Esophagus squamous epithelium (tissue), 5 donors: ENCODE measurements around the gene RPF1. TPM values are rescaled to one million over a fixed set of nuclear protein-coding genes. Genes with fewer than 3 reads are reported as not detected.

Experiments
- DNase-seq: peaks from one replicate; lab custom pipeline; 2025; lab: John Stamatoyannopoulos, UW
- H3K27ac ChIP-seq, 4 donors: fragments of 200-600 bp; sonication (generic); one replicate each; pipeline ENCODE4 v1.5.1; 2016 to 2019; ENCODE audit warnings: mild to moderate bottlenecking in 1 of 4
- H3K27me3 ChIP-seq, 4 donors: fragments of 200-600 bp; sonication (generic); 1 replicate in 3 of 4; 2 replicates in 1 of 4; pipeline versions ENCODE4 v1.5.1 to v1.6.0; 2017 to 2021; ENCODE audit warnings: antibody characterized with exemption in 1 of 4
- H3K36me3 ChIP-seq, 3 donors: fragments of 200-600 bp; sonication (generic); one replicate each; pipeline ENCODE4 v1.5.1; 2016 to 2019
- H3K4me1 ChIP-seq, 3 donors: fragments of 200-600 bp; sonication (generic); one replicate each; pipeline ENCODE4 v1.5.1; 2017 to 2019
- H3K4me3 ChIP-seq, 4 donors: fragments of 200-600 bp; sonication (generic); 1 replicate in 3 of 4; 2 replicates in 1 of 4; pipeline ENCODE4 v1.5.1; 2016 to 2019; ENCODE audit warnings: mild to moderate bottlenecking in 2 of 4, moderate library complexity in 1 of 4
- H3K9me3 ChIP-seq, 3 donors: fragments of 200-600 bp; sonication (generic); one replicate each; pipeline ENCODE4 v1.5.1; 2016 to 2019
- CTCF ChIP-seq, 6 experiments: fragments of 450-650 bp in 4 of 6; fragments of 200-600 bp in 2 of 6; sonication (generic) in 2 of 6; IDR thresholded peaks; one replicate each; pipeline ENCODE4 v1.5.1; 2016 to 2019; ENCODE audit warnings: antibody characterized with exemption in 6 of 6, mild to moderate bottlenecking in 4 of 6, moderate library complexity in 4 of 6
- POLR2A ChIP-seq, 4 donors: fragments of 450-650 bp; IDR thresholded peaks; one replicate each; pipeline ENCODE4 v1.6.1; 2017; ENCODE audit warnings: antibody characterized with exemption in 4 of 4, mild to moderate bottlenecking in 4 of 4, moderate library complexity in 3 of 4
- WGBS, 2 donors: methylation state at CpG; one replicate each; pipeline ENCODE4 v1.1.5; 2018; 5-methylcytosine and 5-hydroxymethylcytosine counted together
- intact Hi-C: fragments of 100-400 bp; cut with DNase I; formaldehyde crosslinking; loops from one replicate; pipeline ENCODE4 v1.15.0; 2022
- total RNA-seq, 4 donors: library from RNA; depleted of rRNA; stranded (reverse); fragments of >200 nt; gene quantifications; one replicate each; pipeline ENCODE4 v1.1.0, GENCODE V29; 2016
- donor health status: DM: yes; HTN: yes; CAD: no.

Gene RPF1
- total RNA-seq, 4 donors from 2014 or later: 30.2 to 41.2 (median 36.3) TPM

DNA sequence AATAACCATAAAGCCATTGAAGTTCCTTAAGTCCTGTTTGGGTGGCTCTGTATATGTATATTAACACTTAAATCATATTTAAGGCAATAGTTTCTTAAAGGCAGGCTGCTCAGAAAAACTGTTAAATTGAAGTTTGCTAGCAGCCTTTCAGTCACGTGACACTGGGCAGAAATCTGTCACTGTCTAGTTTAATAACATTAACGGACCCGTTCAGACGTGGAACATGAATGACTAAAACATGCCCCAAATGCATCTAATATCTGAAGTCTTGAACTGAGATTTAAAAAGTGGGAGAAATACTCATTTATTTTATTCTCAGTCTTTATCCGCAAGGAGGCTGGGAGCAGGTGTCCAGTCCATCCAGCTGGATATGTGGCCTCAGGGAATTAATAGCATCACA lies 23.9 kb downstream of the RPF1 start:
- TF ChIP-seq CTCF (IDR thresholded peaks at IDR 0.05): no peak
- TF ChIP-seq POLR2A (IDR thresholded peaks at IDR 0.05): no peak
- H3K9me3 ChIP-seq: no peaks in the 10 kb centered on the region
- intact Hi-C loops: no loop called here
- no peaks in the 10 kb centered on the region for H3K27me3 ChIP-seq
- H3K27ac ChIP-seq: no peak overlapping the region
- peaks cover 11 to 63% (median 25%) of the 10 kb centered on the region in 3 donors for H3K4me1 ChIP-seq
- no peak overlapping the region for H3K4me3 ChIP-seq
- 38 to 47% methylated on average over 5 of the region's 5 CpGs for WGBS, 2 donors
- H3K36me3 ChIP-seq: peaks cover 7 to 40% (median 9%) of the 10 kb centered on the region in 3 donors
- DNase-seq: no peak

DNA sequence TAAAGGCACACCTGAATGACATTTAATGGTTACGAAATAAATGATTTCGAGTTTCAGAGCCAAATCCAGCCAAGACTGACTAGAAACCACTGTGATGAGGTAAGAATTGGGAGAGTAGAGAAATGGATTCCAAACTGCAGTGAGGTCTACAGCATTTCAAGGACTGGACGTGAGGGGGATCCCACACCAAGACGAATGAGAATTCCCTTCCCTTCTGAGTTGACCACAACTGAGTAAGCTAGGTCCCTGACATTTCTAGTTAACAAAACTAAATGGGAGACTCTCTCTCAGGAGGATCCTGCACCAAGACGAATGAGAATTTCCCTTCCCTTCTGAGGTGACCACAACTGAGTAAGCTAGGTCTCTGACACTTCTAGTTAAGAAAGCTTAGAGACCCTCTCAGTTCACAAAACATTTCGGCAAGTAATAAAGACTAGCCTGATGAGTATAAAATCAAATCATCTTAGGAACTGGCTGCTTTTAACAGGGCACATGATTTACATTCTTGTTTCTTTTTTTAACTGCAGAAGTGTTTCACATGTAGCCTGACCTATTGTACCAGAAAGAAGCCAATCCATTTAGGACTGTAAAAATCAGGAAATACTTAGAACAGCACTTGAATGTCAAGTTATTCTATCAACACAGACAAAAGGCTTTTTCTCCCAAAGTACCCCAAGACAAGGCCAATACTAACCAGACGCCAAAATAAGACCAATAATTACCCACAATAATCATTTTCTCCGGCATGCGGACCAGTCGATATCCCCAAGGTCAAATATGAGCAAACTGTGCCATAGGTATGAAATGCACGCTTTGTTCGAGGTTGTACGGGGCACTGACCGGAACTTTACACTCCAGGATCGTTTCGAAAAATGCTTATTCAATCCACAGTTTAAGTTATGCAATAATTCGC lies 25.8 kb downstream of the RPF1 start:
- Histone ChIP-seq H3K27ac (peak overlapping the region; percentile 95 to 99 (median 96)), H3K4me1 (peaks cover 11 to 62% (median 25%) of the 10 kb centered on the region in 3 donors), H3K4me3 (peak overlapping the region; percentile 67 to 94 (median 82)), H3K36me3 (peaks cover 0 to 21% (median 3%) of the 10 kb centered on the region in 3 donors), H3K27me3 (no peaks in the 10 kb centered on the region), H3K9me3 (no peaks in the 10 kb centered on the region)
- intact Hi-C loops: no loop called here
- WGBS, 2 donors: 2 to 7% methylated on average over 17 of the region's 17 CpGs
- TF ChIP-seq POLR2A (IDR thresholded peaks at IDR 0.05): no peak
- no peak for TF ChIP-seq CTCF (IDR thresholded peaks at IDR 0.05)
- no peak for DNase-seq

- Histone ChIP-seq H3K4me3 (peak overlapping the region; percentile 67 to 94 (median 82)), H3K9me3 (no peaks in the 10 kb centered on the region), H3K36me3 (peaks cover 0 to 14% (median 0%) of the 10 kb centered on the region in 3 donors), H3K27me3 (no peaks in the 10 kb centered on the region), H3K4me1 (peaks cover 11 to 55% (median 25%) of the 10 kb centered on the region in 3 donors), H3K27ac (peak overlapping the region; percentile 95 to 99 (median 96))
- 0 to 1% methylated on average over 15 to 38 of the region's 47 CpGs for WGBS, 2 donors
- TF ChIP-seq POLR2A (IDR thresholded peaks at IDR 0.05): no peak
- TF ChIP-seq CTCF (IDR thresholded peaks at IDR 0.05): no peak
- intact Hi-C loops: no loop called here
- no peak for DNase-seq
Observed at GRCh38 chr1:84505493-84506001, 26.5 kb downstream of the RPF1 start.

DNA sequence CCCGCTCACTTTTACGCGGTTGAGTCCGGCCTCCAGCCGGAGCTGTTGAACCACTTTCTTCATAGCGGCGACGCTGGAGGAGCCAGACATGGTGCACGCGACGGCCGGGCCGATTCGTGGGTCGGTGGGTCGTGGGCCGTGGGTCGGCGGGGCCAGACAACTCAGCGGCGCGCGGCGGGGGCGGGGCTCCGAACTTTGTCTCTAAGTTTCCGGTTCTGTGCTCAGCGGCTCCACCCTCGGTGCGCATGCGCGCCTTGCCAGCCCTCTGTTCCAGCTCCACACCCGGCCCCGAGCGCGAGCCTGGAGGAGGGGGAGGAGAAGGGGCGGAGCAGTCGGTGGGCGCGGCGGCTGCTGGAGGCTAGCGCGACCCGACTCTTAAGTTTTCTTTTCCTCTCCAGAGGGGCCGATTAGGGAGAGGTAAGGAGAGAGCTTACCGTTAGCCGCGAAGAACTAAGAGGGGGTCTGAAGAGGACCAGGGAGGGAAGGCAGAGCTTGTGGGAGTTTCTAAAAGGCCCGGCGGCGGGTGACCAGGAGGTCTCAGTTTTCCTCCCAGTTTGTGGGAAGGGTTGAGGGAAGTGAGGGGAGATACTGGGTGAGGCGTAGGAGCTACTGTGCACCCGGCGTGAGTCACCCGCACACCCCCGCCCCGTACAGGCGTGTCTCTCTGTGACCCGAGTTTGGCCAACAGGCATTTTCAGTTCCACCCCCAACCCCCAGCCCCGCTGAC lies 27.1 kb downstream of the RPF1 start, which contains the start of the genes GNG5 and SPATA1:
GNG5 (minus strand) TSS at position 580 of the 727 bp plus-strand sequence; CDS start at position 90, 490 bp downstream.
SPATA1 (plus strand) TSS at position 385 of the 727 bp plus-strand sequence. CDS start 9,974 bp downstream, outside the sequence.
- H3K4me3 ChIP-seq: peak within 1 kb of the TSS; percentile 67 to 94 (median 82)
- TF ChIP-seq POLR2A (IDR thresholded peaks at IDR 0.05) (peak in 3 of 4 donors; percentile 36 to 88 (median 78)), CTCF (IDR thresholded peaks at IDR 0.05) (peak in 1 of 6 experiments; percentile 21)
- H3K36me3 ChIP-seq: peaks cover 0 to 8% (median 0%) of the 10 kb centered on the region in 3 donors
- H3K27ac ChIP-seq: peak within 1 kb of the TSS; percentile 95 to 99 (median 96)
- intact Hi-C loops: no loop called here
- WGBS, 2 donors: 0% methylated on average over 10 to 14 of the region's 60 CpGs
- no peaks in the 10 kb centered on the region for H3K9me3 ChIP-seq
- DNase-seq: peak; percentile 82
- H3K4me1 ChIP-seq: peaks cover 11 to 49% (median 25%) of the 10 kb centered on the region in 3 donors
- H3K27me3 ChIP-seq: no peaks in the 10 kb centered on the region
